GM23248 (cell line): ENCODE measurements around the gene TOP2A. TPM values are rescaled to one million over a fixed set of nuclear protein-coding genes. Genes with fewer than 3 reads are reported as not detected.

Source experiments
- DNase-seq: peaks from one replicate; pipeline ENCODE4 v3.0.0-alpha.2; 2015
- H2AFZ ChIP-seq: fragments of 200-600 bp; sonication (generic); 2 replicates; pipeline ENCODE4 v1.6.1; 2016; ENCODE audit warnings: antibody characterized with exemption
- H3F3A ChIP-seq: fragments of 200-600 bp; sonication (generic); 2 replicates; pipeline ENCODE4 v1.6.1; 2016; ENCODE audit warnings: mild to moderate bottlenecking, antibody characterized with exemption, mixed run types; ENCODE audit not compliant: insufficient read depth
- H3K27ac ChIP-seq: fragments of 200-600 bp; sonication (generic); 2 replicates; pipeline ENCODE4 v1.5.1; 2016; ENCODE audit warnings: mild to moderate bottlenecking
- H3K27me3 ChIP-seq: fragments of 200-600 bp; sonication (generic); replicated peaks from 2 replicates; pipeline ENCODE4 v1.6.1; 2016; ENCODE audit warnings: mild to moderate bottlenecking; ENCODE audit not compliant: insufficient read depth
- H3K36me3 ChIP-seq: fragments of 200-600 bp; sonication (generic); 2 replicates; pipeline ENCODE4 v1.6.1; 2016; ENCODE audit warnings: low read depth, mild to moderate bottlenecking
- H3K4me1 ChIP-seq: fragments of 200-600 bp; sonication (generic); 2 replicates; pipeline ENCODE4 v1.6.1; 2016; ENCODE audit warnings: mild to moderate bottlenecking; ENCODE audit not compliant: insufficient read depth
- H3K4me2 ChIP-seq: fragments of 200-600 bp; sonication (generic); one replicate; pipeline ENCODE4 v1.6.1; 2016; ENCODE audit warnings: mild to moderate bottlenecking; ENCODE audit not compliant: unreplicated experiment
- H3K4me3 ChIP-seq: fragments of 200-600 bp; sonication (generic); 2 replicates; pipeline ENCODE4 v1.5.1; 2016; ENCODE audit warnings: mild to moderate bottlenecking
- H3K79me2 ChIP-seq: fragments of 200-600 bp; sonication (generic); 2 replicates; pipeline ENCODE4 v1.6.1; 2016; ENCODE audit warnings: mild to moderate bottlenecking; ENCODE audit not compliant: insufficient read depth
- H3K9ac ChIP-seq: fragments of 200-600 bp; sonication (generic); 2 replicates; pipeline ENCODE4 v1.6.1; 2016; ENCODE audit warnings: mild to moderate bottlenecking
- H3K9me2 ChIP-seq: fragments of 200-600 bp; sonication (generic); 2 replicates; pipeline ENCODE4 v1.6.1; 2016; ENCODE audit warnings: mixed run types, mild to moderate bottlenecking, moderate library complexity; ENCODE audit not compliant: insufficient read depth
- H3K9me3 ChIP-seq: fragments of 200-600 bp; sonication (generic); one replicate; pipeline ENCODE4 v1.6.1; 2017; ENCODE audit warnings: low read depth
- H4K20me1 ChIP-seq: fragments of 200-600 bp; sonication (generic); 2 replicates; pipeline ENCODE4 v1.6.0; 2016; ENCODE audit not compliant: insufficient read depth
- EZH2 ChIP-seq: fragments of 200-600 bp; sonication (generic); IDR thresholded peaks from 2 replicates; pipeline ENCODE4 v1.6.1; 2018; ENCODE audit warnings: antibody characterized with exemption, mild to moderate bottlenecking; ENCODE audit not compliant: insufficient read depth, poor library complexity, severe bottlenecking
- EZH2phosphoT487 ChIP-seq: fragments of 200-600 bp; sonication (generic); IDR thresholded peaks from 2 replicates; pipeline ENCODE4 v1.6.1; 2018; ENCODE audit warnings: antibody characterized with exemption, moderate library complexity, mild to moderate bottlenecking, low read depth; ENCODE audit not compliant: insufficient read depth
- WGBS, 2 experiments: methylation state at CpG; one replicate each; pipeline ENCODE4 v1.1.6; 2015 to 2017; ENCODE audit warnings: low lambda C conversion rate in 2 of 2, low coverage in 1 of 2; ENCODE audit errors: missing lambda C conversion rate in 2 of 2; 5-methylcytosine and 5-hydroxymethylcytosine counted together
- in situ Hi-C: fragments of 300-500 bp; cut with MboI; formaldehyde crosslinking; loops from 2 replicates; pipeline ENCODE4 v1.15.0; 2020
- polyA plus RNA-seq: library from polyadenylated mRNA; unstranded; fragments of >200 nt; fragmentation: Nextera tagmentation; extraction: Ambion mirVana; gene quantifications from 2 replicates; pipeline ENCODE4 v1.2.1, GENCODE V29; 2016
- small RNA-seq: library from RNA; depleted of rRNA; stranded (forward); fragments of <200 nt; gene quantifications from one replicate; pipeline ENCODE3, GENCODE V24; 2014; ENCODE audit warnings: low read depth, low replicate concordance
- total RNA-seq: library from RNA; depleted of rRNA; stranded (reverse); fragments of >200 nt; shearing (Covaris generic); gene quantifications from 2 replicates; pipeline ENCODE4 v1.2.3, GENCODE V29; 2014; rRNA removed

TOP2A gene
- total and polyA plus RNA-seq, 2 experiments from 2014 or later, result 47.0 to 71.4 TPM

DNA sequence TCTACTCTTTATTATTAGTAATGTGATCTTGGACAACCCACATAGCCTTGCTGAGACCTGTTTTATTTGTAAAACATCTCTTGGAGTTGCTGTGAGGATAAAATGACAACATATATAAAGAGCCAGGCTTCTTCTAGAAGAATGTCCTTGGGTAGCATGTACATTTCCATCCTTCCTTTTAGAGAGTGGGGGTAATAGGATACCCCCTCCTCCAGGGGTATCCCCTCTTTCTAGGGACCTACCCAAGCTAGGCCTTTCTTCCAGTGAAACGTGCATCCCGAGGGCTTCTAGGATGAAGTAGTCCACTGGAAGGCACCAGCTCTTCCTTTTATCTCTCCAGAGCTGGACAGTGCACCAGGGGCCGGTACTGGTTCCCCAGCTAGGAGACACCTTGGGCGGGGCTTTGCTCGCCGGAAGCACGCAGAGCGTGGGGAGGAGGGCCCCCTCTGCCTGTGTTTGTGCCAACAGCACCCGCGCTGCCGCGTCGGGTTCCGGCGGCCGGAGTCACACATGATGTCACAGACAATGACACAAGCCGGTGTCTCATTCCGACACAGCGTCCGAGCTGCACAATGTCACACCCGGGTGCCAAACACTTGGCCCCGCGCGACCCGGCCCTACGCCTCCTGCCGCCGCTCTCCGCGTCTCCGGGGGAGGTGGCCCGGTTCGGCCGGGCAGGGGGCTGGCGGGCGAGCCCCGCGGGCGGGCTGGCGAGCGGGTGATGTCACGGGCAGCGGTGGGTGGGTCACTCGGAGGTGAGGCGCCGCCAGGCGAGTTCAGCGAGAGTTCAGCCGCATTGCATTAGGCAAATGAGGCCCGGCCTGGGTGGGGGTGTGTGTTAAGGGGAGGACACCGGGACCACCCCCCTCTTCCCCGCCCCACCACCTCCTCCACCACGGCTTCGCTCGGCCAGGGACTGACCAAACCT, 76.6 kb downstream of the TOP2A start:
- H2AFZ ChIP-seq, result 0 out of 2 replicates have a peak overlapping the region, but pooled peaks have one; percentile 39
- H3F3A ChIP-seq, result peaks cover 27% of the 10 kb centered on the region
- no peaks in the 10 kb centered on the region for H3K36me3 ChIP-seq
- H3K27me3 ChIP-seq, result no peaks in the 10 kb centered on the region
- peak overlapping the region; percentile 84 for H3K4me3 ChIP-seq
- H3K9me3 ChIP-seq, result no peaks in the 10 kb centered on the region
- H3K4me1 ChIP-seq, result peaks cover 23% of the 10 kb centered on the region; the same call in 1 of the 2 replicates
- peak overlapping the region; percentile 97 for H3K4me2 ChIP-seq
- peak; percentile 92 for DNase-seq
- TF ChIP-seq EZH2phosphoT487 (no peak), EZH2 (no peak)
- no peaks in the 10 kb centered on the region for H4K20me1 ChIP-seq
- H3K27ac ChIP-seq, result peak overlapping the region; percentile 83
- no peaks in the 10 kb centered on the region for H3K9me2 ChIP-seq
- in situ Hi-C loops, result no loop called here
- H3K9ac ChIP-seq, result peak overlapping the region; percentile 91
- WGBS, 2 experiments, result 1 to 2% methylated on average over 42 to 44 of the region's 55 CpGs
- peaks cover 86% of the 10 kb centered on the region for H3K79me2 ChIP-seq

DNA sequence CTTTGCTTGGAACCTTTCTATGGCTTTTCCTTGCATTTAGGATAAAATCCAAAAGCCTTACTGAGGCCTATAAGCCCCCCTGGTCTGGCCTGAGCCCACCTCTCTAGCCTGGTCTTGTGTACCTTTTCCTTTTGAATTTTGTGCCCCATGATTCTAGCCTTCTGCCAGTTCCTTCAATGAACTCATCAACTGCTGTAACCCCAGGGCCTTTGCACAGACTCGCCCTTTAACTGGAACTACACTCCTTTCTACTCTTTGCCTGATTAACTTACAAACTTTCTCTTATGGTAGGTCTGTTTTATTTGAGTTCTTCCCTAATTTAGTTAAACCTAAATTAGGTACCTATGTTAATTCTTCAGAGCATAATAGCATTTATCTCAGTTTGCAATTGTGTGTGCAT, 77.4 kb downstream of the TOP2A start:
- 100% methylated on average over 1 of the region's 1 CpG for WGBS, 2 experiments
- Histone ChIP-seq H3K27ac (peak overlapping the region; percentile 83; the same call in 1 of the 2 replicates), H3K4me3 (no peak overlapping the region), H3F3A (peaks cover 21% of the 10 kb centered on the region), H3K9me3 (no peaks in the 10 kb centered on the region), H3K4me2 (no peak overlapping the region), H3K36me3 (no peaks in the 10 kb centered on the region), H4K20me1 (no peaks in the 10 kb centered on the region), H3K4me1 (peaks cover 20% of the 10 kb centered on the region), H3K9ac (no peak overlapping the region), H3K79me2 (peaks cover 86% of the 10 kb centered on the region), H2AFZ (no peak overlapping the region), H3K9me2 (no peaks in the 10 kb centered on the region), H3K27me3 (no peaks in the 10 kb centered on the region)
- DNase-seq, result no peak
- TF ChIP-seq EZH2phosphoT487 (no peak), EZH2 (no peak)
- in situ Hi-C loops, result no loop called here

DNA sequence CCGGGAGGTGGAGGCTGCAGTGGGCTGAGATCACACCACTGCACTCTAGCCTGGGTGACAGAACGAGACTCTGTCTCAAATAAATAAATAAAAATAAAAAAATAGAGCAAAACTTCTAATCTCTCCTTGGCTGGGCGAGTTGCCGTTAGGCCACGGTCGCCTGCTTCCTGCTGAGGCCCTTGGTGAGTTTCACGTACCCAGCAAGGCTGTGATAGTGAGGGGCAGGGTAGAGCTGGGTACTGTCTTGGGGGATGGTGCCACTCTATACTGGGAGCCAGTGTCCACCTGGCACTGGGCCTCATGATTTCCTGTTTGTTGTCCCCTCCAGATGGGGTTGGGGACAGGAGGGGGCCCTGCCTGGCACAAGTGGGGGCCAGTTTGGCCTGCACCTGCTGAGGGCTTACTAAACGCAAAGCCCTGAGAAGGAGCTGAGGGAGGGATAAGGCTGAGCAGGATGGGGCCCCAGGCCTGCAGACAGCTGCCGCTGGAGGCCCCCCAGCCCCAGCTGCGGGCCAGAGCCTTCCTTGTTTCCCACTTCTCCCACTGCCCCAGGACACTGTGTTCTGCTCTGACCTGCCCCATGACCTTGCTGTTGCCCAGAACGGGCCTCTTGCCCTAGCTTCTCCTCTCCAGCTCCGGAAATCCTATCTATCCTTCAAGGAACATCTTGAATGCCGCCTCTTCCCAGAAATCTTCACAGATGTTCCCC, 78.6 kb downstream of the TOP2A start:
- Histone ChIP-seq H3K4me1 (peaks cover 23% of the 10 kb centered on the region), H3K9me2 (no peaks in the 10 kb centered on the region), H3K4me2 (no peak overlapping the region), H3K4me3 (no peak overlapping the region), H3F3A (peaks cover 10% of the 10 kb centered on the region), H3K9ac (no peak overlapping the region), H3K36me3 (no peaks in the 10 kb centered on the region), H3K9me3 (no peaks in the 10 kb centered on the region), H3K79me2 (peaks cover 86% of the 10 kb centered on the region), H3K27me3 (no peaks in the 10 kb centered on the region), H2AFZ (no peak overlapping the region), H4K20me1 (no peaks in the 10 kb centered on the region), H3K27ac (no peak overlapping the region)
- DNase-seq, result no peak
- in situ Hi-C loops, result no loop called here
- WGBS, 2 experiments, result 77 to 83% methylated on average over 13 of the region's 13 CpGs
- TF ChIP-seq EZH2, result no peak
- TF ChIP-seq EZH2phosphoT487, result no peak

Small RNA genes lying within 50 kb of the gene (small RNA-seq; reads per million reads assigned to genes)
- gene RF00019, result not detected
- not detected for gene RNA5SP441

Other genes with a start within 250 kb of the TOP2A start
- 0.51 and 0.76 TPM in 2 replicates for gene RAPGEFL1, start 240.4 kb downstream of the TOP2A start, total RNA-seq
- 0.77 and 0.96 TPM in 2 replicates for gene RAPGEFL1, start 240.4 kb downstream of the TOP2A start, polyA plus RNA-seq
- gene WIPF2, start 198.6 kb downstream of the TOP2A start, total RNA-seq, result 5.9 and 6.2 TPM in 2 replicates
- gene WIPF2, start 198.6 kb downstream of the TOP2A start, polyA plus RNA-seq, result 20.5 and 21.5 TPM in 2 replicates
- gene CDC6, start 130.0 kb downstream of the TOP2A start, total RNA-seq, result 12.4 and 13.4 TPM in 2 replicates
- gene CDC6, start 130.0 kb downstream of the TOP2A start, polyA plus RNA-seq, result 8.8 and 9.8 TPM in 2 replicates
- gene RARA, start 108.7 kb downstream of the TOP2A start, total RNA-seq, result 32.2 and 38.9 TPM in 2 replicates
- gene RARA, start 108.7 kb downstream of the TOP2A start, polyA plus RNA-seq, result 23.7 and 24.5 TPM in 2 replicates
- 1.2 TPM in 1 of 2 replicates, not detected in the other for gene GJD3, start 53.2 kb downstream of the TOP2A start, total RNA-seq
- gene GJD3, start 53.2 kb downstream of the TOP2A start, polyA plus RNA-seq, result 1.3 and 2.0 TPM in 2 replicates
- 361 and 408 TPM in 2 replicates for gene IGFBP4, start 25.6 kb upstream of the TOP2A start, total RNA-seq
- 1,209 and 1,277 TPM in 2 replicates for gene IGFBP4, start 25.6 kb upstream of the TOP2A start, polyA plus RNA-seq
- not detected in 2 replicates for gene TNS4, start 83.7 kb upstream of the TOP2A start, total RNA-seq
- 0.20 and 0.44 TPM in 2 replicates for gene TNS4, start 83.7 kb upstream of the TOP2A start, polyA plus RNA-seq
- not detected in 2 replicates for gene CCR7, start 147.6 kb upstream of the TOP2A start, total RNA-seq
- 0.68 and 1.2 TPM in 2 replicates for gene CCR7, start 147.6 kb upstream of the TOP2A start, polyA plus RNA-seq
- gene SMARCE1, start 229.9 kb upstream of the TOP2A start, total RNA-seq, result 67.4 and 75.8 TPM in 2 replicates
- 133 and 144 TPM in 2 replicates for gene SMARCE1, start 229.9 kb upstream of the TOP2A start, polyA plus RNA-seq
- not detected in 2 replicates for gene KRT222, start 247.3 kb upstream of the TOP2A start, total RNA-seq
- not detected in 2 replicates for gene KRT222, start 247.3 kb upstream of the TOP2A start, polyA plus RNA-seq